MM.1S (cell line): ENCODE measurements around the gene LACTB.

Experiments
- DNase-seq: peaks from one replicate; pipeline ENCODE4 v3.0.0-alpha.2; 2015
- H2AFZ ChIP-seq: fragments of 300-600 bp; sonication (generic); 2 replicates; pipeline ENCODE4 v1.6.0; 2016; ENCODE audit warnings: antibody characterized with exemption, low read length
- H3F3A ChIP-seq: fragments of 300-600 bp; sonication (generic); 2 replicates; pipeline ENCODE4 v1.6.1; 2016; ENCODE audit warnings: mild to moderate bottlenecking, antibody characterized with exemption, low read length, moderate library complexity, mixed read lengths; ENCODE audit not compliant: insufficient read depth
- H3K27ac ChIP-seq: fragments of 300-600 bp; sonication (generic); 2 replicates; pipeline ENCODE4 v1.5.1; 2016; ENCODE audit warnings: mild to moderate bottlenecking, low read length
- H3K27me3 ChIP-seq: fragments of 300-600 bp; sonication (generic); replicated peaks from 2 replicates; pipeline ENCODE4 v1.6.0; 2016; ENCODE audit warnings: low read length; ENCODE audit not compliant: insufficient read depth
- H3K36me3 ChIP-seq: fragments of 300-600 bp; sonication (generic); replicated peaks from 2 replicates; pipeline ENCODE4 v1.6.1; 2016; ENCODE audit warnings: mild to moderate bottlenecking, low read length, mixed read lengths; ENCODE audit not compliant: insufficient read depth
- H3K4me1 ChIP-seq: fragments of 300-600 bp; sonication (generic); 2 replicates; pipeline ENCODE4 v1.6.1; 2016; ENCODE audit warnings: low read length, mixed read lengths
- H3K4me2 ChIP-seq: fragments of 300-600 bp; sonication (generic); 2 replicates; pipeline ENCODE4 v1.6.0; 2016; ENCODE audit warnings: low read depth, low read length
- H3K4me3 ChIP-seq: fragments of 300-600 bp; sonication (generic); 2 replicates; pipeline ENCODE4 v1.5.1; 2016; ENCODE audit warnings: low read length, mixed read lengths
- H3K79me2 ChIP-seq: fragments of 300-600 bp; sonication (generic); 2 replicates; pipeline ENCODE4 v1.6.1; 2016; ENCODE audit warnings: mixed run types, low read length, mixed read lengths
- H3K9ac ChIP-seq: fragments of 300-600 bp; sonication (generic); 2 replicates; pipeline ENCODE4 v1.6.1; 2016; ENCODE audit warnings: low read length, mixed read lengths
- H3K9me2 ChIP-seq: fragments of 300-600 bp; sonication (generic); replicated peaks from 2 replicates; pipeline ENCODE4 v1.6.1; 2016; ENCODE audit warnings: mild to moderate bottlenecking, low read length, mixed read lengths; ENCODE audit not compliant: insufficient read depth
- H3K9me3 ChIP-seq: fragments of 300-600 bp; sonication (generic); replicated peaks from 2 replicates; pipeline ENCODE4 v1.6.1; 2016; ENCODE audit warnings: mild to moderate bottlenecking, low read length, mixed read lengths; ENCODE audit not compliant: insufficient read depth
- H4K20me1 ChIP-seq: fragments of 300-600 bp; sonication (generic); 2 replicates; pipeline ENCODE4 v1.6.1; 2016; ENCODE audit warnings: mild to moderate bottlenecking, low read length, moderate library complexity, mixed read lengths; ENCODE audit not compliant: insufficient read depth
- EZH2 ChIP-seq: fragments of 300-600 bp; sonication (generic); optimal IDR thresholded peaks from 2 replicates; pipeline ENCODE3; 2017; ENCODE audit warnings: low read depth, mild to moderate bottlenecking, antibody characterized with exemption, low read length, mixed read lengths
- EZH2phosphoT487 ChIP-seq: fragments of 300-600 bp; sonication (generic); IDR thresholded peaks from 2 replicates; pipeline ENCODE4 v1.6.1; 2018; ENCODE audit warnings: antibody characterized with exemption, low read length
- TF ChIP-seq, protein P1 (sequence below): fragments of 300-600 bp; sonication (generic); IDR thresholded peaks from 2 replicates; pipeline ENCODE4 v1.5.1; 2016; ENCODE audit warnings: antibody characterized with exemption, low read length, mixed read lengths

Gene LACTB

DNA sequence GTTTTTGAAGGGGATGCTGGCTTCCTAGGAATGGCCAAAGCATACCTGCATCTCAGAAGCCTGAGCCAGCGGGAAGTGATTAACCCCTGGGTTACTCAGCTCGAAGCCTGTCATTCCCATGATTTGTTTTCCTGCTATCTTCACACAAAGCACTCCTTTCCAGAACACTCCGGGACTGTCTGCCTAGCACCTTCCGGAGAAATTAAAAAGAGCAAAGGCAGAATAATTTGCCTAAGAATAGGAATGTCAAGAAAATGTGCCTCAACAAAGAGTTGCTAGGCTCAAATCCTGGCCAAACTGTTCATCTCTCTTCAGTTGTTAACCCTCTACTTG is 45.0 kb upstream of the LACTB start:
- no peak overlapping the region for H3K27ac ChIP-seq
- no peak overlapping the region for H3K9ac ChIP-seq
- no peaks in the 10 kb centered on the region for H3K9me2 ChIP-seq
- H4K20me1 ChIP-seq, result no peaks in the 10 kb centered on the region
- no peak for TF ChIP-seq EZH2phosphoT487
- TF ChIP-seq, protein P1, sequence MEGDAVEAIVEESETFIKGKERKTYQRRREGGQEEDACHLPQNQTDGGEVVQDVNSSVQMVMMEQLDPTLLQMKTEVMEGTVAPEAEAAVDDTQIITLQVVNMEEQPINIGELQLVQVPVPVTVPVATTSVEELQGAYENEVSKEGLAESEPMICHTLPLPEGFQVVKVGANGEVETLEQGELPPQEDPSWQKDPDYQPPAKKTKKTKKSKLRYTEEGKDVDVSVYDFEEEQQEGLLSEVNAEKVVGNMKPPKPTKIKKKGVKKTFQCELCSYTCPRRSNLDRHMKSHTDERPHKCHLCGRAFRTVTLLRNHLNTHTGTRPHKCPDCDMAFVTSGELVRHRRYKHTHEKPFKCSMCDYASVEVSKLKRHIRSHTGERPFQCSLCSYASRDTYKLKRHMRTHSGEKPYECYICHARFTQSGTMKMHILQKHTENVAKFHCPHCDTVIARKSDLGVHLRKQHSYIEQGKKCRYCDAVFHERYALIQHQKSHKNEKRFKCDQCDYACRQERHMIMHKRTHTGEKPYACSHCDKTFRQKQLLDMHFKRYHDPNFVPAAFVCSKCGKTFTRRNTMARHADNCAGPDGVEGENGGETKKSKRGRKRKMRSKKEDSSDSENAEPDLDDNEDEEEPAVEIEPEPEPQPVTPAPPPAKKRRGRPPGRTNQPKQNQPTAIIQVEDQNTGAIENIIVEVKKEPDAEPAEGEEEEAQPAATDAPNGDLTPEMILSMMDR, result no peak
- TF ChIP-seq EZH2, result no peak
- no peaks in the 10 kb centered on the region for H3F3A ChIP-seq
- DNase-seq, result no peak
- H2AFZ ChIP-seq, result no peak overlapping the region
- no peaks in the 10 kb centered on the region for H3K4me1 ChIP-seq
- H3K79me2 ChIP-seq, result no peaks in the 10 kb centered on the region
- no peaks in the 10 kb centered on the region for H3K27me3 ChIP-seq
- H3K36me3 ChIP-seq, result no peaks in the 10 kb centered on the region
- no peak overlapping the region for H3K4me3 ChIP-seq
- H3K4me2 ChIP-seq, result no peak overlapping the region
- H3K9me3 ChIP-seq, result no peaks in the 10 kb centered on the region

GRCh38 chr15:63077952-63078351 is 43.7 kb upstream of the LACTB start:
- TF ChIP-seq EZH2, result no peak
- TF ChIP-seq, protein P1, result no peak
- no peak for TF ChIP-seq EZH2phosphoT487
- Histone ChIP-seq H3K36me3 (no peaks in the 10 kb centered on the region), H3K79me2 (no peaks in the 10 kb centered on the region), H4K20me1 (no peaks in the 10 kb centered on the region), H3K9me3 (no peaks in the 10 kb centered on the region), H3K9me2 (no peaks in the 10 kb centered on the region), H3K4me1 (no peaks in the 10 kb centered on the region), H3K27ac (no peak overlapping the region), H3F3A (no peaks in the 10 kb centered on the region), H2AFZ (no peak overlapping the region), H3K4me3 (no peak overlapping the region), H3K4me2 (no peak overlapping the region), H3K9ac (no peak overlapping the region), H3K27me3 (no peaks in the 10 kb centered on the region)
- DNase-seq, result no peak

DNA sequence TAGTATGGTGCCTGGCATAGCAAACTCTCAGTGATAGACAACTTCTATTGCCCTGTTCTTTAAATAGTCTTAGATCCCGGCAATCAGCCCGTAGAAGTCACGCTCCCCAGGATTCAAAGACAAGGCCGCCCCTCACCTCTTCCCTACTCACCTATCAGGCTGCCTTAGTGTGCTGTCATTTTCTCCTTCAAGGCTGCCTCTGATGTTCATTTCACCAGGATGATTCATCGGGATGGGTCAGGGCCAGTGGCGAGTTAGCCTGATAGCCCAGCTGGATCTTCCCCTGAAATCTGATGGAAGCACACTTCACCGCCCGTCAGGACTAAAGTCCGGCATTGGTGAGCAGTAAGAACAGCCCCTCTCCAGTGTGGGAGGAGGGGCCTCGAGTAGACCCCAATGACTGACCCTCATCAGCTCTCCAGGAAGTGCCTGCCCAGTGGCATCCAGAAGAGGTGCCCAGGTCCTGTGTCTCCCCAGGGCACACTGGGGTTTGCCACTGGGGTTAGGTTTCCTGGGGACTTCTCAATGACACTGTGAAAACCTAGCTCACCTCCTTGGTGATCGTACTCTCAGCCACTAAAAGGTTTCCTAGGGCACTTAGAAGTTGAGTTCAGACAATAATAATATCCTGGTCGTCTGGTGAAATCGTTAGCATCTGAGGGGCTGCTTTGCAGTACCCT is 41.6 kb upstream of the LACTB start:
- Histone ChIP-seq H3K4me3 (no peak overlapping the region), H3K9me2 (no peaks in the 10 kb centered on the region), H3K27me3 (no peaks in the 10 kb centered on the region), H4K20me1 (no peaks in the 10 kb centered on the region), H3K36me3 (no peaks in the 10 kb centered on the region), H3K9ac (no peak overlapping the region), H3K4me1 (no peaks in the 10 kb centered on the region), H3K9me3 (no peaks in the 10 kb centered on the region), H2AFZ (no peak overlapping the region), H3K79me2 (no peaks in the 10 kb centered on the region), H3K4me2 (no peak overlapping the region), H3K27ac (no peak overlapping the region), H3F3A (no peaks in the 10 kb centered on the region)
- DNase-seq, result no peak
- TF ChIP-seq, protein P1, result no peak
- TF ChIP-seq EZH2phosphoT487 (no peak), EZH2 (no peak)
